Measurements from ENCODE around the gene AHSG.

- TF ChIP-seq, protein P1, sequence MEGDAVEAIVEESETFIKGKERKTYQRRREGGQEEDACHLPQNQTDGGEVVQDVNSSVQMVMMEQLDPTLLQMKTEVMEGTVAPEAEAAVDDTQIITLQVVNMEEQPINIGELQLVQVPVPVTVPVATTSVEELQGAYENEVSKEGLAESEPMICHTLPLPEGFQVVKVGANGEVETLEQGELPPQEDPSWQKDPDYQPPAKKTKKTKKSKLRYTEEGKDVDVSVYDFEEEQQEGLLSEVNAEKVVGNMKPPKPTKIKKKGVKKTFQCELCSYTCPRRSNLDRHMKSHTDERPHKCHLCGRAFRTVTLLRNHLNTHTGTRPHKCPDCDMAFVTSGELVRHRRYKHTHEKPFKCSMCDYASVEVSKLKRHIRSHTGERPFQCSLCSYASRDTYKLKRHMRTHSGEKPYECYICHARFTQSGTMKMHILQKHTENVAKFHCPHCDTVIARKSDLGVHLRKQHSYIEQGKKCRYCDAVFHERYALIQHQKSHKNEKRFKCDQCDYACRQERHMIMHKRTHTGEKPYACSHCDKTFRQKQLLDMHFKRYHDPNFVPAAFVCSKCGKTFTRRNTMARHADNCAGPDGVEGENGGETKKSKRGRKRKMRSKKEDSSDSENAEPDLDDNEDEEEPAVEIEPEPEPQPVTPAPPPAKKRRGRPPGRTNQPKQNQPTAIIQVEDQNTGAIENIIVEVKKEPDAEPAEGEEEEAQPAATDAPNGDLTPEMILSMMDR (IDR thresholded peaks at IDR 0.05; ENCODE audit: low read depth, low read length) = no peak
- no peak for TF ChIP-seq POLR2A (IDR thresholded peaks at IDR 0.05; ENCODE audit: extremely low read depth, insufficient read length)
- TF ChIP-seq, protein P2, sequence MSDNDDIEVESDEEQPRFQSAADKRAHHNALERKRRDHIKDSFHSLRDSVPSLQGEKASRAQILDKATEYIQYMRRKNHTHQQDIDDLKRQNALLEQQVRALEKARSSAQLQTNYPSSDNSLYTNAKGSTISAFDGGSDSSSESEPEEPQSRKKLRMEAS (IDR thresholded peaks at IDR 0.05; ENCODE audit: low read depth, low read length) = no peak
Observed at GRCh38 chr3:186589856-186590579, 22.8 kb upstream of the AHSG start.

All from NB4 (cell line).